HepG2 (cell line): ENCODE data around the gene SMAD3. TPM values are rescaled to one million over a fixed set of nuclear protein-coding genes. Genes with fewer than 3 reads are reported as not detected.
A peak's percentile ranks its signal among the peaks of the same experiment; 100 is the strongest.

Source experiments
- AHR ChIP-seq: IDR thresholded peaks from 2 replicates; pipeline ENCODE4 v1.6.1; 2018; ENCODE audit warnings: missing genetic modification reagents, missing compliant biosample characterization
- CSRNP2 ChIP-seq: sonication (generic); formaldehyde crosslinking; conservative IDR thresholded peaks from 2 replicates; pipeline ENCODE4 v1.8.0; 2022; ENCODE audit warnings: low read depth, missing genetic modification reagents
- DNMT3B ChIP-seq: conservative IDR thresholded peaks from 2 replicates; pipeline ENCODE4 v1.6.1; 2016; ENCODE audit warnings: missing biosample characterization, control low read depth
- EHMT2 ChIP-seq: fragments of 200-600 bp; sonication (generic); IDR thresholded peaks from 2 replicates; pipeline ENCODE4 v1.7.0; 2017; ENCODE audit warnings: antibody characterized with exemption, low read depth, low read length, borderline replicate concordance
- ETS1 ChIP-seq: sonication (generic); formaldehyde crosslinking; IDR thresholded peaks from 2 replicates; pipeline ENCODE4 v1.4.0; 2020; ENCODE audit warnings: missing genetic modification reagents
- FOXO4 ChIP-seq: sonication (generic); formaldehyde crosslinking; conservative IDR thresholded peaks from 2 replicates; pipeline ENCODE4 v1.8.1; 2023; ENCODE audit warnings: missing genetic modification reagents
- NR2F6 ChIP-seq, 2 experiments: IDR thresholded peaks; 2 replicates each; pipeline ENCODE4 v1.6.1; 2016; ENCODE audit warnings: antibody characterized with exemption in 1 of 2, mild to moderate bottlenecking in 1 of 2
- PHF5A ChIP-seq: IDR thresholded peaks from one replicate; pipeline ENCODE4 v1.6.1; 2018; ENCODE audit warnings: low read depth, missing genetic modification reagents; ENCODE audit not compliant: unreplicated experiment
- RARA ChIP-seq: IDR thresholded peaks from 2 replicates; pipeline ENCODE4 v1.6.1; 2016; ENCODE audit warnings: missing genetic modification reagents, missing compliant biosample characterization
- THRA ChIP-seq: sonication (generic); formaldehyde crosslinking; IDR thresholded peaks from 2 replicates; pipeline ENCODE4 v1.4.0; 2020; ENCODE audit warnings: missing genetic modification reagents, borderline replicate concordance
- ZBTB33 ChIP-seq: sonication (generic); formaldehyde crosslinking; IDR thresholded peaks from 2 replicates; pipeline ENCODE4 v1.4.0; 2020; ENCODE audit warnings: missing genetic modification reagents
- ZNF205 ChIP-seq: IDR thresholded peaks from 2 replicates; pipeline ENCODE4 v1.6.1; 2018; ENCODE audit warnings: missing biosample characterization, missing genetic modification reagents
- ZNF263 ChIP-seq: sonication (generic); formaldehyde crosslinking; IDR thresholded peaks from 2 replicates; pipeline ENCODE4 v1.4.0; 2020; ENCODE audit warnings: missing genetic modification reagents
- ZNF574 ChIP-seq: sonication (generic); formaldehyde crosslinking; IDR thresholded peaks from 2 replicates; pipeline ENCODE4 v1.4.0; 2020; ENCODE audit warnings: missing genetic modification reagents
- ZNF724P ChIP-seq: sonication (generic); formaldehyde crosslinking; IDR thresholded peaks from 2 replicates; pipeline ENCODE4 v1.8.0; 2022; ENCODE audit warnings: missing genetic modification reagents, borderline replicate concordance
- ZNF790 ChIP-seq: sonication (generic); formaldehyde crosslinking; IDR thresholded peaks from 2 replicates; pipeline ENCODE4 v1.8.0; 2022; ENCODE audit warnings: missing genetic modification reagents, mild to moderate bottlenecking, borderline replicate concordance
- ZNF816 ChIP-seq: sonication (generic); formaldehyde crosslinking; IDR thresholded peaks from 2 replicates; pipeline ENCODE4 v1.8.0; 2022; ENCODE audit warnings: missing genetic modification reagents, mild to moderate bottlenecking, borderline replicate concordance
- polyA plus RNA-seq, 8 experiments: library from polyadenylated mRNA; depleted of rRNA in 3 of 8; stranded (reverse) in 7 of 8; unstranded in 1 of 8; fragments of >200 nt; fragmentation: Illumina TruSeq in 4 of 8; extraction: Trizol in 4 of 8; gene quantifications; 2 replicates each; pipeline versions ENCODE4 v1.2.1 to v1.2.3, GENCODE V29; 2011 to 2016; ENCODE audit warnings: low read depth in 4 of 8, missing spikeins in 1 of 8, mixed read lengths in 1 of 8; ENCODE audit not compliant: insufficient read depth in 1 of 8
- total RNA-seq, 5 experiments: library from RNA; depleted of rRNA; stranded (reverse); fragments of >200 nt; fragmentation: Illumina TruSeq; extraction: Trizol; gene quantifications; 2 replicates each; pipeline ENCODE4 v1.2.3, GENCODE V29; 2016; ENCODE audit warnings: low read depth in 1 of 5

The SMAD3 gene
- total and polyA plus RNA-seq, 2 of the 13 experiments (the other 11 are each of a cell fraction or from before 2014, with no cell fraction given) = 8.6 to 56.3 TPM

- TF ChIP-seq ZNF574 (CRISPR knock-in tag) = no peak
- TF ChIP-seq AHR = no peak
- no peak for TF ChIP-seq CSRNP2 (CRISPR knock-in tag)
- TF ChIP-seq ZBTB33 (CRISPR knock-in tag) = no peak
- TF ChIP-seq EHMT2 = no peak
- TF ChIP-seq NR2F6 (IDR thresholded peaks at IDR 0.05) = no peak
- 0 out of 2 replicates have a peak, but pooled peaks have one; percentile 23 for TF ChIP-seq NR2F6 (CRISPR knock-in tag; IDR thresholded peaks at IDR 0.05)
- TF ChIP-seq RARA = 0 out of 2 replicates have a peak, but pooled peaks have one; percentile 19
- TF ChIP-seq ETS1 (CRISPR knock-in tag) = no peak
- peak; percentile 38 for TF ChIP-seq PHF5A (CRISPR knock-in tag)
- TF ChIP-seq ZNF790 = no peak
- no peak for TF ChIP-seq ZNF724P
- no peak for TF ChIP-seq ZNF263 (CRISPR knock-in tag)
- TF ChIP-seq ZNF205 = no peak
- peak; percentile 17; the same call in 1 of the 2 replicates for TF ChIP-seq THRA (CRISPR knock-in tag)
- no peak for TF ChIP-seq FOXO4 (CRISPR knock-in tag)
- TF ChIP-seq DNMT3B (CRISPR knock-in tag) = no peak
- no peak for TF ChIP-seq ZNF816 (CRISPR knock-in tag)
These were observed 21.2 kb upstream of the SMAD3 start (continued) for GRCh38 chr15:67043939-67044771.
